NCI-H2107 treated with DMSO at 0.1 percent for 48 hours (cell line): ENCODE results near the gene SBDS.
A peak's percentile ranks its signal among the peaks of the same experiment; 100 is the strongest.
"Not testable (repeated sequence)": the region's sequence is repeated elsewhere in the genome, so short reads cannot be mapped to it uniquely, and the experiment has no call there.

Experiments used
- DNase-seq: peaks from one replicate; lab custom pipeline; 2025; ENCODE audit not compliant: unreplicated experiment; lab: John Stamatoyannopoulos, UW

SBDS gene

DNA sequence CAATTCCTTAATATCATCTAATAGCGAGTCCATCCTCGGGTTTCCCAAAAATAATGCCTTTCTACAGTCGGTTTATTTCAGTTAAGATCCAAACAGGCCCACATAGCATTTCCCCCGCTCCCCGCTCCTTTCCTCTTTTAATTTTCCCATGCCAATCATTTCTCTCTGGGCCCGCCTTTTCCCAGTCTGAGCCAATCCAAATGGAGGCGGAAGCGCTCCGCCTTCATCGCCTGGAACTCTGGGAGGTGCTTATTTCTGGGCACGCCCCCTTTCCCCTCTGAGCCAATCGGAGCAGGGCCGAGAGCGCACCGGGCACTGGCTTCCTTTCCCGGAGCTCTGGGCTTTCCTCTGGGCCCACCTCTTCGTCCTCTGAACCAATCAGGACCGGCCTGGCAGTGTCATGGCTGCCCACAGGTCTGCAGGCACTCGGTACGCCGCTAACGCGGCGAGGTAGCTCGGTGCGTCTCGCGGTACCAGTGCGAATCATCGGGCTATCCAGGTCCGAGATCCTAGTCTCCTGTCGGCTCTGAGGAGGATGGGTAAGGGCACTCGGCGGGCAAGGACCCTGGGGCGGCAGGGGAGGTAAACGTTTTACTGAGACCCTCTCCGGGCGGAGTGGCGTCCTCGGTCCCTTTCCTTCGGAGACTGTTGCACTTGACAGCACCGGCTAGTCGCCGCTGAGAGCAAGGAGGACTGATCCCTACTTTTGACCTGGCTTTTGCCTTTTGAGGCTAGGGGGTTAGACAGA is 1.2 kb upstream of the SBDS start, which contains the start of gene TYW1:
TYW1 (plus strand) TSS at position 390 of the 748 bp plus-strand sequence; CDS start at position 536, 146 bp downstream.
- DNase-seq, result peak; percentile 96

DNA sequence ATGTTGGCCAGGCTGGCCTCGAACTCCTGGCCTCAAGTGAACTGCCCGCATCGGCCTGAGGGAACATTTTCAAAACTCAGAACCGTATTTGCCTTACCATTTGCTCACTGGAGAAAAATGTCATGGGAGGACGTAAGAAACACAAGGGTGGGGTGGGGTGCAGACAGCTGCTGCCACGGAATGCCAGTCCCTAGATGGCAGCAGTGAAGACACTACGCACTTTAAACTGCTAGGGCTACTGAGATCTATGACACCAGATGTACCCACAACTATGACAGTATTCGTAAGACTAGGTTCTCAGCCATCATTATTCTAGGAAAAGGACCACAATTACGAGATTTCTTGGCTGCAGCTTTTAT is 716 bp downstream of the SBDS start:
- DNase-seq, result peak; percentile 38

DNA sequence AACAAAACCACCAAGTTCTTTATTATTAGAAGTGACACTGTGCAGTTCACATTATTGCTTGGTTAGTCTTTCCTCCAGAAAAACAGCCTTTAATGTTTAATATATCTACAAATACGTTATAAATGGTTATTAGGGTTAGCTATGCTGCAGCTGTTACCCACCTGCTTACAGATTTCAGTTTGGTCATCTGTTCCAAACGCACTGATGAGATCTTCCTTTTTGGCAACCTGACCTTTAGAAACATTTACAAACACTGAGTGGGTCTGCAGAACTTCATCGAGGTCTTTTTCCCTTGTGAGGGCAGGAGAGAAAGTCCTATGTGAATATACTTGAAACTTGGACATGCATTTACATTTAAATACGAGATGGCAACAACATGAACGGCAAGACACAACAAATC is 1.3 kb downstream of the SBDS start:
- not testable (repeated sequence) for DNase-seq

DNA sequence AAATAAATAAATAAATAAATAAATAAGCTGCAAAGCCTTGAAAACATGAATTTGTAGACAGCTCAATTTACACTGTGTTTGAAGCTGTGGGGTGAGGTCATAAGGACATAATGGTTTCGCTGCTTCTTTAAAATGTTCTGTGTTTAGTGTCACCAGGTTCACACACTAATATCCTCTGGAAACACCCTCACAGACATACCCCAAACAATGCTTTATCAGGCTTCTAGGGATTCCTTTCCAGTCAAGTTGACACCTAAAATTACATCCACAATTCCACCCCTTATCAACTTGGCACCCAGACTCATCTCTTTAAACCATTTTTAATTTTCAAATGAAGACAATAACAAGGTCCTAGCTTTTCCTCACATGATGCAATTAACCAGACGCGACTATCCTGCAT is 5.8 kb downstream of the SBDS start:
- not testable (repeated sequence) for DNase-seq

DNA sequence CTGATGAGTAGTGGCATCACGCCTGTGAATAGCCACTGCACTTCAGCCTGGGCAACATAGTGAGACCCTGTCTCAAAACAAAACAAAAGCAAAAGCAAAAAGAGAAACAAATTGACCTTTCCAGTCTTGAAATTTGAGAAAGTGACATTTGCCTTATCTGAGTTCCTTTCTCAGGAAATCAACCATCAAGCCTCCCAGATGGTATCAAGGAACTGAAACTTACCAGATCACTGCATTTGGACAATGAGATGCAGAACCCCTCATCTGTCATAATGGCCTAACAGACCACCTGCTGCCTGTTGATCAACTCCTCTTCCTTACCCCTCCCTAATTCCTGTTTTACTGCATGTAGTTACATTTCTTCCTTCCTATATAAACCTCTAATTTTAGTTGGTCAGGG is 15.1 kb downstream of the SBDS start:
- DNase-seq, result not testable (repeated sequence)

DNA sequence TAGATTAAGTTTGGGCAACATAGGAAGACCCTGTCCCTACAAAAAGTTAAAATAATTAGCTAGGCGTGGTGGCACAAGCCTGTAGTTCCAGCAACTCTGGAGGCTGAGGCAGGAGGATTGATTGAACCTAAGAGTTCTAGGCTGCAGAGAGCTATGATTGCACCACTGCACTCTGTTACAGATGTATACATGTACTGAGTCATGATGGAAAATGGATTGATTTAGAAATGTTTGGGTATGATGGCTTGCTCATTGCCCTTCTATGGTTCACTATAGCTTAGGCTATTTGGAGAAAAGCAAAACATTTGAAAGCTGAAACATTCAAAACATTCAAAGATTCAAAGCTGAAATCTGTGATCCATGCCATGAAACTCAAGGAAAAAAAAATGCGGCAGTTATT is 16.4 kb downstream of the SBDS start:
- DNase-seq, result not testable (repeated sequence)

DNA sequence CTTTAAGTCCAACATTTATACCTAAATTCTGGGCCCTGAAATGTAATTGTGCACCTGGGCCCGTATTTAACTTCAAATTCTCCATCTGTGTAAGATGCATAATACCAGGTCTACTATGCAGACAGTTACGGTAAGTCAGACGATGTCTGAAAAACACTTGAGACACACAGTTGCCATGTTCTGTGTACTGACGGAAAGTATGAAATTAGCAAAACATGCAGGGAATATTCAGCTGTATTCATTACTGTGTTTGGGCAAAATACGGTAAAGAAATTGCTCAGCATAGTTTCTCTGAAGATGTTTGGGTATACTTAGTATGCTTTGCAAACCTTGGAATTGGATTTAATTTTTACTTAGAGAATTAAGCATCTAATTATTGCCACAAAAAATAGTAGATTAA is 17.1 kb downstream of the SBDS start:
- DNase-seq, result not testable (repeated sequence)

DNA sequence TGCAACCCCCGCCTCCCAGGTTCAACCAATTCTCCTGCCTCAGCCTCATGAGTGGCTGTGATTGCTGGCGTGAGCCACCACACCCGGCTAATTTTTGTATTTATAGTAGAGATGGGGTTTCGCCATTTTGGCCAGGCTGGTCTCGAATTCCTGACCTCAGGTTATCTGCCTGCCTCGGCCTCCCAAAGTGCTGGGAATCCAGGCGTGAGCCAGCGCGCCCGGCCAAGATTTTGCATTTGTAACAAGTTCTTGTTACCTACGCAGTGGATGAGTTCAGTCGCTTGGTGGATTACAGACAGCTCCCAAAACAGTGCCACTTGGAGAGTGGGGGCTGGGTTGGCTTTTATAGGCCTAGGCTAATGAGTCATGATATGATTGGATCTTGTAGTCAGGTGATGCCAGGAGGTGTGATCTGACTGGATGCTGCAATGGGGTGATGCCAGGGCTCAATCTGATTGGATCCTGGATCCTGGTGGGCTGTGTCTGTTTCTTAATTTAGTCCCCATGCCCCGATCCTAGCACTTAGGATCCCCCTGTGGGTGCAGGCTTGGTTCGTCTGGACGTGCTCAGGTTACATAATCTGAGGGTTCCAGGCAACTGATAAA is 20.3 kb downstream of the SBDS start:
- DNase-seq, result no peak

DNA sequence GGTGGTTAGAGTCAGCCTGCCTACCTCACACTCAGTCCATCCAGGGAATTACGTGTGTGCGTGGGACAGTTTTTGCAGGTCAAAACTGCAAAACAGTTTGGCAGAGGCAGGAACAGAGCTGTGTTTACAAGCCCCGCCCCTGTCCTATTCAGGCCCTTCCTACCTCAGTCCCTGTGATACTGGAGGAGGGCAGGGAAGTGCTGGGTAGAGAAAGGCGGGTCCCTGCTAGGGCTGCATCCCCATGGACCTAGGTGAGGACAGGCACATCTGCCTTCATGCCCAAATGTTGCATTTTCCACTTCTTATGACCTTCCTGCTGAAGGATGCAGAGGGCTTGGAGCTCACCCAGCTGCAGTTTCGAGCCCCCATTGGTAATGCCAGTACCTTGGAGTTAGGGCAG is 25.1 kb downstream of the SBDS start:
- no peak for DNase-seq

DNA sequence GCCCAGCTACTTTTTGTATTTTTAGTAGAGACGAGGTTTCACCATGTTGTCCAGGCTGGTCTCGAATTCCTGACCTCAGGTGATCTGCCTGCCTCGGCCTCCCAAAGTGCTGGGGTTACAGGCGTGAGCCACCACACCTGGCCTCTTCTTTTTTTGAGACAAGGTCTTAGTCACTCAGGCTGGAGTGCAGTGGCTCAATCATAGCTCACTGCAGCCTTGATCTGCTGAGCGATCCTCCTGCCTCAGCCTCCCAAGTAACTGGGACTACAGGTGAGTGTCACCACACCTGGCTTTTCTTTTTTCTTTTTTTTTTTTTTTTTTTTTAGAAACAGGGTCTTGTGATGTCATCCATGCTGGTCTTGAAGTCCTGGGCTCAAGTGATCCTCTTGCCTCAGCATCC is 26.4 kb downstream of the SBDS start:
- DNase-seq, result not testable (repeated sequence)

DNA sequence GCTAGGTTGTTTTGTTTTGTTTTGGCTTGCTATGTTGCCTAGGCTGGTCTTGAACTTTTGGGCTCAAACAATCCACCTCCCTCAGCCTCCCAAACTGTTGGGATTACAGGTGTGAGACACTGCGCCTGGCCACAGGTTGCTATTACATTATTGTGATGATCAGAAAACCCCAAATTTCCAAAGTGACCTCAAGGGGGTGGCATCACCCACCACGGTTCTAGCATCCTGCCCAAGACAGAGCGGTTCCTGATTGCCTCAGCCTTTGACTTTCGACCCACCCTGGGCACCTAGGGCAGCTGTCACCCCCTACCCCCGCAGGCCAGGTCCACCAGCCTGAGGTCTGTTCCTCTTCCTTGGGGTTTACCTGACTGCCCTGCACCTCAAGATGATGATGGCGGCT is 28.4 kb downstream of the SBDS start:
- no peak for DNase-seq

DNA sequence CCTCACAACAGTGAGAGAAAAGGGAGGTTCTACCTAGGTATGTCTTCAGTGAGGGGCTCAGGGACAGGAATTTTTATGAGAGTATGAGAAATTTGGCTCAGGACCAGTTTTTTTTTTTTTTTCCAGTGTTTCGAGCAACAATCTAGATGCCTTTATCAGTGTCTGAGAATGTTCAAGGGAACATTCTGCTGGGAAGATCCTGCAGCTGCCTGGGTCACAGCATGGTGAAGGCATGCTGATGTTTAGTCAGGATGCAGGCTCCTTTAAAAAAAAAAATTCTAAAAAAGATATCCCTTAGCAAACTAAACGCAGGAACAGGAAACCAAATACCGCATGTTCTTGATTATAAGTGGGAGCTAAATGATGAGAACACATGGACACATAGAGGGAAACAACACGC is 31.0 kb downstream of the SBDS start:
- no peak for DNase-seq

DNA sequence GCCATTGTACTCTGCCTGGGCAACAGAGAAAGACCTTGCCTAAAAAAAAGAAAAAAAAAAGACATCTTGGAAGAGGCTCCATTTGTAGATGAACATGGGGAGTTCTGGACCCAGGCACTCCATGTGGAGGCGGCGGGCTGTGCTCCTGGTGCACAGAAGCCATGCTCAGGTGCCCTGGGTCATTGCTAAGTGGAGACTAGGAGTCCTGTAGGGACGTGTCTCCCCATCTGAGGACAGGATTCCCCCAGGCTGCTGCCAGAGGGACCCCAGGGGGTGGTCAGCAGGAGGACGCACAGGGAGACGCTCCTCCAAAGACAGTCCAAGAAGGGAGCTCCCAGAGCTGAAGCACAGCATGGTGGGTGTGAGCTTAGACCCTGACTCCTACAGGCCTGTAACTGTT is 34.3 kb downstream of the SBDS start:
- no peak for DNase-seq

DNA sequence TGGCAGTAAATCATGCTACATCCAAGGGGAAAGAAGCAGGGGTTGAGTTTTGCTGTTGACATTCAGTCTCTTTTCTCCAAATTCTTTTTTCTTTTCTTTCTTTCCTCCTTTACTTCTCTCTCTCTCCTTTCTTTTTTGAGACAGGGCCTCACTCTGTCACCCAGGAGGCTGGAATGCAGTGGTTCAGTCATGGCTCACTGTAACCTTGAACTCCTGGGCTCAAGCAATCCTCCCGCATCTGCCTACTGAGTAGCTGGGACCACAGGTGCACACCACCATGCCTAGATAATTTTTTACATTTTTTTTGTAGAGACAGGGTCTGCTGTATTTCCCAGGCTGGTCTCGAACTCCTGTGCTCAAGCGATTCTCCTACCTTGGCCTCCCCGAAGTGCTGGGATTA is 35.2 kb downstream of the SBDS start:
- DNase-seq, result no peak

DNA sequence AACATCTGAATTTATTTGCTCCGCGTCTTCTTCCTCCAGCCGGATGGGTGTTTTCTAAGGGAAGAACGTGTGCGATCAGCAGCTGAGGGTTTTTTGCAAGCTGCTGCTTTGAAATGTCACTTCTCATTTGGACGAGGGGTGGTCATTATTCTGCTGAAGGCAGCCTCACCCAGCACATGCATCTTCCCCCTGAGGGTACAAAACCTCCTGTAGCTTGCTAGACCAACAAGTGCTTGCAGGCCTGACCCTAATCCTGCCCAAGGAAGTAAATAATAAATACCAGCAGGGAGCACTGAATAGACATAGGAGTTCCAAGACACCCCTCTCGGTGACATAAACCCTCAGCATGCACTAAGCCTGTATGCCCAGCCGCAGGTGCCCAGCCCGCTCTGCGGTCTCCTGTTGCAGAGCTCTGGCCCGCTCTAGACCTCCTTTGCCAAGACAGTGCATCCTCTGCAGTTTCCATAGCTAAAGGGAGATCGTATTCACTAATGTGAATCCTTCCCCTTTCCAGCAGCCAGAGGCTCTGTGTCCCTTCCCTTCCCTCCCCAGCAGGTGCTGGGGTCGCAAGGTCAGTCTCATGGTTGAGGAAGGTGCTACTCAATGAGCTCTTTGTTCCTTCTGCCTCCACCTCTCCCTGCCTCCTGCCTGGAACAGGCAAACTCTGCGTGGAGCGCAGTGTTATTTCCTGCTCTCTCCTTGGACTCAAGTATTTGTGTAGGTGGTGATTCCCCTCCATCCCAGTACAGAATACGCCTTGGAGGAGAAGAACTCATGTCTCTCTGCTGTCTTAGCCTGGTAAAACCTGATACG is 36.6 kb downstream of the SBDS start:
- DNase-seq, result no peak

DNA sequence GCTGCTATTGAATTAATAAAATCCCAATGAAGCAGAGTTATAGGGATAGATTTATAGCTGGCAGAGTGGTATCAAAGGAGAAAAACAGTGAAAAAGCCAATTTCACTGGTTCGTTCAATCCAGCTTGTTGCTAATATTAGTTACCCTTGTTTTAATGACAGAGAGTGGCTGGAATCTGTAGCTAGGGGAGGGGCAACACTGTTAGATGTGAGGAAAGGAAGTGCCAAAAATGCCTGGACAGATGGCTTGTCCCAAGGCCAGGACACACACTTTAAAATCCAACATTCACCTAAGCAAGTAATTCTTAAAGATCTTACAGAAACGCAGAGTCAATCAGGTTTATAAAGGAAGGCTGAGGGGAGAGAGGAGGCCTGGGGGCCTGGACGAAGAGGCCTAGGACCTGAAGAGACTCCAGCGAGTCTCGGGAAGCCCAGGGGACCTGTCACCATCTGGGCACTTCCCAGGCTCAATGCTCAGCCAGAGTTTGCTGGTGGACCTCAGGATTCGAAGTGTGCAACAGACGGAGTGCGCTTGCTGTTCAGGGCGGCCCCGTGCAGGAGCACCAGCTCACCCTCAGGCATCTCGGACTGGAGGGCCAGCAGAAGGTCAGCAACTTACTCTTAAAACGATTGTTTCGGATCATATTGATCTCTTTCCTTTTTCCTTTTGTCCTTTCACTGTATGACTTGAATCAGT is 37.6 kb downstream of the SBDS start:
- DNase-seq, result no peak

DNA sequence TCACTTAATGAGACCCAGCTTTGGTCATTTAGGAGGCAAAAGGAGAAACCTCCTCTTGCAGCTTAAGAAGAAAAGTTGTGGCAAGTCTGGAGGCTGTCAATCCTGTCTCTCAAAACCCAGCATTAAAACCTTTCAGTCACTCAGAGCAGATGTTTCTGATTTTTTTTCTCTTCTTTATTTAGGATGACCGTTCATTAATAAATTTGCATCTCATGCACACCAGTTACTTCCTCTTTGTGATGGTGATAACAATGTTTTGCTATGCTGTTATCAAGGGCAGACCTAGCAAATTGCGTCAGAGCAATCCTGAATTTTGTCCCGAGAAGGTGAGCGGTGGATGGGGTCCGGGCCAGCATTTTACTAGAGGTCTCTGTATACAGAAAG is 42.4 kb downstream of the SBDS start:
- no peak for DNase-seq

DNA sequence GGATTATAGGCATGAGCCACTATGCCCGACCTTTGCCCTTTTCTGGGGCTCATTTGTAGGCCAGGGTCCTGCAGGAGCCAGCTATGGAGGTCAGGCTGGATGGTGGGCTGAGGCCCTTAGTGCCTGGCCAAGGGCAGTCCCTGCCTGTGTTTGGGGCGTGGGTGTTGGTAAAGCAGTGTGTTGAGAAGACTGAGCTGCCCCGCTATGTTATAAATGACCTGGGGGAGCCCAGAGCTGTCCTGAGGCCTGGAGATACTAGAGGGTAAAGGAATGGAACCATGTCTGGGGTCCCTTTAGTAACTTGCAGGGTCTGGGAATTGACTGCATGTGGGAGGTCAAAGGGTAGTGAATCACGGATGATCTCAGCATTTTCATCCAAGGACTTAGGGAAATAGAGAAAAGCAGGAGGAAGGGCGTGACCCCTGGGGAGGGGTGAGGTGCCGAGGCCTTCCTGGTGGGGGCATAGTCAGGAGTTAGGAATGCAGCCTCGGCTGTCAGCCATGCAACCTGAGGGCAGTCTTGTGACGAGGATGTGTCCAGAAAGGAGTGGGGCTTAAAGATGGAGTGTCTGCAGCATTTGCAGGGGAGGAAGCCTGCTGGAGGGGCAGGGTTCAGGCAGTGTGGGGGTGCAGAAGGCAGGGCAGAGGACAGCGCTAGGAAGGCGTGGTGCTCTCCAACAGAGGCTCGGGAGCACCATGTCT is 42.9 kb downstream of the SBDS start:
- DNase-seq, result no peak

DNA sequence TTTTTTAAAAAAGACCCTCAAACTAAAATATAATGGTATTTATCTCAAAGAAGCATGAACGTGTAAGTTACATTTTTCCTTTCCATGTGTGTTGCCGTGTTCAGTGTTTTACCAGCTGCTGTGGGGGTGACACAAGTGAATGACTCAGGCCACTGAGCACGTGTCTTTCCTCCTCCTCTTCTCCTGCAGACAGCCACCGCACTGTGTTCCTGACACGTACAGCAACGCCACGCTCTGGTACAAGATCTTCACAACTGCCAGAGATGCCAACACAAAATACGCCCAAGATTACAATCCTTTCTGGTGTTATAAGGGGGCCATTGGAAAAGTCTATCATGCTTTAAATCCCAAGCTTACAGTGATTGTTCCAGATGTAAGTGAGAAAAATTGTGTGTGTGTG is 44.6 kb downstream of the SBDS start:
- no peak for DNase-seq

DNA sequence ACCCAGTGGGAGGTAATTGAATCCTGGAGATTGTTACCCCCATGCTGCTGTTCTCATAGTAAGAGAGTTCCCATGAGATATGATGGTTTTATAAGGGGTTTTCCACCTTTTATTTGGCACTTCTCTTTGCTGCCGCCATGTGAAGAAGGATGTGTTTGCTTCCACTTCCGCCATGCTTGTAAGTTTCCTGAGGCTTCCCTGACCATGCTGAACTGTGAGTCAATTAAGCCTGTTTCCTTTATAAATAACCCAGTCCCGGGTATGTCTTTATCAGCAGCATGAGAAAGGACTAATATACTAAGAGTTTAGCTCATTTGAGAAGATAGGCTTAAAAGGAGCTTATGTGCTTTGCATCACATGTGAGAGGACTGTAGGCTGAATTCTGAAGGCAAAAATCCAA is 45.1 kb downstream of the SBDS start:
- no peak for DNase-seq
